GM23338 (cell line): ENCODE data around the gene CDK5RAP2. TPM values are rescaled to one million over a fixed set of nuclear protein-coding genes. Genes with fewer than 3 reads are reported as not detected.

Experiments used
- ATAC-seq: fragments of 200-7000 bp; cut with Tn5 transposase; 3 replicates; pipeline ENCODE4 v1.9.1; 2020
- DNase-seq: peaks from one replicate; pipeline ENCODE4 v3.0.0-alpha.2; 2015; ENCODE audit warnings: low spot score
- H2AFZ ChIP-seq: fragments of 200-600 bp; sonication (generic); 2 replicates; pipeline ENCODE4 v1.8.0; 2016; ENCODE audit warnings: antibody characterized with exemption, mild to moderate bottlenecking, moderate library complexity
- H3F3A ChIP-seq: fragments of 200-600 bp; sonication (generic); replicated peaks from 2 replicates; pipeline ENCODE4 v1.8.0; 2017; ENCODE audit warnings: antibody characterized with exemption, mixed run types, low read depth
- H3K27ac ChIP-seq: fragments of 200-600 bp; sonication (generic); 2 replicates; pipeline ENCODE4 v1.6.1; 2016; ENCODE audit warnings: low read depth
- H3K27me3 ChIP-seq: fragments of 200-600 bp; sonication (generic); 2 replicates; pipeline ENCODE4 v1.8.0; 2016; ENCODE audit warnings: mild to moderate bottlenecking, mixed run types, moderate library complexity; ENCODE audit not compliant: insufficient read depth
- H3K36me3 ChIP-seq: fragments of 200-600 bp; sonication (generic); 2 replicates; pipeline ENCODE4 v1.8.0; 2016; ENCODE audit warnings: mild to moderate bottlenecking; ENCODE audit not compliant: insufficient read depth
- H3K4me1 ChIP-seq: fragments of 200-600 bp; sonication (generic); 2 replicates; pipeline ENCODE4 v1.8.0; 2016; ENCODE audit warnings: mild to moderate bottlenecking, moderate library complexity; ENCODE audit not compliant: insufficient read depth
- H3K4me2 ChIP-seq: fragments of 200-600 bp; sonication (generic); 2 replicates; pipeline ENCODE4 v1.7.1; 2017; ENCODE audit warnings: mixed run types
- H3K4me3 ChIP-seq: fragments of 200-600 bp; sonication (generic); 2 replicates; pipeline ENCODE4 v1.6.1; 2016; ENCODE audit warnings: mixed run types
- H3K79me2 ChIP-seq: fragments of 200-600 bp; sonication (generic); replicated peaks from 2 replicates; pipeline ENCODE4 v1.8.0; 2017; ENCODE audit warnings: mild to moderate bottlenecking; ENCODE audit not compliant: insufficient read depth
- H3K9me2 ChIP-seq: fragments of 200-600 bp; sonication (generic); 2 replicates; pipeline ENCODE4 v1.8.0; 2017; ENCODE audit not compliant: insufficient read depth
- H4K20me1 ChIP-seq: fragments of 200-600 bp; sonication (generic); replicated peaks from 2 replicates; pipeline ENCODE4 v1.8.0; 2017; ENCODE audit warnings: mild to moderate bottlenecking; ENCODE audit not compliant: insufficient read depth
- H3K27ac Mint-ChIP-seq: 2 replicates; pipeline ENCODE4 v1.8.0; 2020; ENCODE audit warnings: inconsistent platforms, mild to moderate bottlenecking, moderate library complexity, mixed read lengths
- H3K27me3 Mint-ChIP-seq: 3 replicates; pipeline ENCODE4 v1.8.0; 2022; ENCODE audit warnings: low read depth, mild to moderate bottlenecking, moderate library complexity, mixed read lengths, inconsistent platforms; ENCODE audit not compliant: insufficient read depth, poor library complexity
- H3K36me3 Mint-ChIP-seq: 3 replicates; pipeline ENCODE4 v1.8.0; 2021; ENCODE audit warnings: low read depth, mild to moderate bottlenecking, inconsistent platforms, moderate library complexity, mixed read lengths
- H3K4me1 Mint-ChIP-seq: 3 replicates; pipeline ENCODE4 v1.8.0; 2020; ENCODE audit warnings: mild to moderate bottlenecking, inconsistent platforms, mixed read lengths
- H3K4me3 Mint-ChIP-seq: 3 replicates; pipeline ENCODE4 v1.8.0; 2021; ENCODE audit warnings: moderate library complexity, mild to moderate bottlenecking, inconsistent platforms, mixed read lengths
- H3K9me3 Mint-ChIP-seq: 3 replicates; pipeline ENCODE4 v1.8.0; 2020; ENCODE audit warnings: moderate library complexity, mild to moderate bottlenecking, inconsistent platforms, mixed read lengths
- CREB1 ChIP-seq: fragments of 250-450 bp; sonication (Bioruptor Pico); IDR thresholded peaks from 2 replicates; pipeline ENCODE4 v1.5.0; 2020; ENCODE audit warnings: low read depth, mild to moderate bottlenecking, moderate library complexity
- ETS1 ChIP-seq: IDR thresholded peaks from 2 replicates; pipeline ENCODE4 v1.6.1; 2016; ENCODE audit warnings: antibody characterized with exemption
- EZH2 ChIP-seq: fragments of 200-600 bp; sonication (generic); IDR thresholded peaks from one replicate; pipeline ENCODE4 v1.8.0; 2017; ENCODE audit warnings: antibody characterized with exemption, mild to moderate bottlenecking, low read depth; ENCODE audit not compliant: unreplicated experiment
- EZH2phosphoT487 ChIP-seq: fragments of 200-600 bp; sonication (generic); IDR thresholded peaks from one replicate; pipeline ENCODE4 v1.8.1; 2018; ENCODE audit warnings: antibody characterized with exemption; ENCODE audit not compliant: unreplicated experiment
- JUNB ChIP-seq: IDR thresholded peaks from one replicate; pipeline ENCODE4 v1.6.1; 2016; ENCODE audit warnings: antibody characterized with exemption; ENCODE audit not compliant: unreplicated experiment
- NANOG ChIP-seq: IDR thresholded peaks from 2 replicates; pipeline ENCODE4 v1.6.1; 2016; ENCODE audit warnings: antibody characterized with exemption, borderline replicate concordance
- POLR2AphosphoS5 ChIP-seq: IDR thresholded peaks from 2 replicates; pipeline ENCODE4 v1.6.1; 2016; ENCODE audit warnings: antibody characterized with exemption, low read depth
- REST ChIP-seq: IDR thresholded peaks from one replicate; pipeline ENCODE4 v1.6.1; 2018; ENCODE audit warnings: antibody characterized with exemption; ENCODE audit not compliant: unreplicated experiment
- STAT1 ChIP-seq: IDR thresholded peaks from one replicate; pipeline ENCODE4 v1.6.1; 2016; ENCODE audit warnings: antibody characterized with exemption; ENCODE audit not compliant: unreplicated experiment
- ZNF331 ChIP-seq: fragments of 250-450 bp; sonication (Bioruptor Pico); IDR thresholded peaks from 2 replicates; pipeline ENCODE4 v1.5.0; 2020; ENCODE audit warnings: low read depth, mild to moderate bottlenecking, moderate library complexity
- polyA plus RNA-seq: library from polyadenylated mRNA; unstranded; fragments of >200 nt; fragmentation: Nextera tagmentation; extraction: Ambion mirVana; gene quantifications from 2 replicates; pipeline ENCODE4 v1.2.1, GENCODE V29; 2016
- total RNA-seq: library from RNA; depleted of rRNA; stranded (reverse); fragments of >200 nt; shearing (Covaris generic); gene quantifications from 2 replicates; pipeline ENCODE4 v1.2.3, GENCODE V29; 2014
- TF ChIP-seq, protein P1 (sequence below): fragments of 250-450 bp; sonication (Bioruptor Pico); IDR thresholded peaks from 2 replicates; pipeline ENCODE4 v1.5.0; 2020; ENCODE audit warnings: mild to moderate bottlenecking, moderate library complexity

CDK5RAP2 gene
- total and polyA plus RNA-seq, 2 experiments from 2014 or later, result 50.7 to 65.7 TPM

- H3F3A ChIP-seq, result no peaks in the 10 kb centered on the region
- peaks cover 6% of the 10 kb centered on the region; the same call in 1 of the 2 replicates for H3K4me1 ChIP-seq
- no peak overlapping the region for H3K4me3 ChIP-seq
- H3K4me2 ChIP-seq, result no peak overlapping the region
- no peak overlapping the region for H3K27ac Mint-ChIP-seq
- no peaks in the 10 kb centered on the region for H3K27me3 Mint-ChIP-seq
- peaks cover 43% of the 10 kb centered on the region for H3K36me3 Mint-ChIP-seq
- 0 out of 2 replicates have a peak, but pooled peaks cover 4% of the 10 kb centered on the region for H4K20me1 ChIP-seq
- peaks cover 5% of the 10 kb centered on the region; the same call in 2 of the 3 replicates for H3K4me1 Mint-ChIP-seq
- no peaks in the 10 kb centered on the region; the same call in 2 of the 3 replicates for H3K9me3 Mint-ChIP-seq
- no peak overlapping the region for H3K4me3 Mint-ChIP-seq
- H3K79me2 ChIP-seq, result peaks cover 4% of the 10 kb centered on the region; the same call in 1 of the 2 replicates
- ATAC-seq (no peak), DNase-seq (no peak)
- no peak overlapping the region for H2AFZ ChIP-seq
- no peaks in the 10 kb centered on the region for H3K9me2 ChIP-seq
- no peaks in the 10 kb centered on the region for H3K27me3 ChIP-seq
- TF ChIP-seq EZH2phosphoT487, result no peak
- TF ChIP-seq JUNB, result no peak
- TF ChIP-seq STAT1, result no peak
- TF ChIP-seq, protein P1, sequence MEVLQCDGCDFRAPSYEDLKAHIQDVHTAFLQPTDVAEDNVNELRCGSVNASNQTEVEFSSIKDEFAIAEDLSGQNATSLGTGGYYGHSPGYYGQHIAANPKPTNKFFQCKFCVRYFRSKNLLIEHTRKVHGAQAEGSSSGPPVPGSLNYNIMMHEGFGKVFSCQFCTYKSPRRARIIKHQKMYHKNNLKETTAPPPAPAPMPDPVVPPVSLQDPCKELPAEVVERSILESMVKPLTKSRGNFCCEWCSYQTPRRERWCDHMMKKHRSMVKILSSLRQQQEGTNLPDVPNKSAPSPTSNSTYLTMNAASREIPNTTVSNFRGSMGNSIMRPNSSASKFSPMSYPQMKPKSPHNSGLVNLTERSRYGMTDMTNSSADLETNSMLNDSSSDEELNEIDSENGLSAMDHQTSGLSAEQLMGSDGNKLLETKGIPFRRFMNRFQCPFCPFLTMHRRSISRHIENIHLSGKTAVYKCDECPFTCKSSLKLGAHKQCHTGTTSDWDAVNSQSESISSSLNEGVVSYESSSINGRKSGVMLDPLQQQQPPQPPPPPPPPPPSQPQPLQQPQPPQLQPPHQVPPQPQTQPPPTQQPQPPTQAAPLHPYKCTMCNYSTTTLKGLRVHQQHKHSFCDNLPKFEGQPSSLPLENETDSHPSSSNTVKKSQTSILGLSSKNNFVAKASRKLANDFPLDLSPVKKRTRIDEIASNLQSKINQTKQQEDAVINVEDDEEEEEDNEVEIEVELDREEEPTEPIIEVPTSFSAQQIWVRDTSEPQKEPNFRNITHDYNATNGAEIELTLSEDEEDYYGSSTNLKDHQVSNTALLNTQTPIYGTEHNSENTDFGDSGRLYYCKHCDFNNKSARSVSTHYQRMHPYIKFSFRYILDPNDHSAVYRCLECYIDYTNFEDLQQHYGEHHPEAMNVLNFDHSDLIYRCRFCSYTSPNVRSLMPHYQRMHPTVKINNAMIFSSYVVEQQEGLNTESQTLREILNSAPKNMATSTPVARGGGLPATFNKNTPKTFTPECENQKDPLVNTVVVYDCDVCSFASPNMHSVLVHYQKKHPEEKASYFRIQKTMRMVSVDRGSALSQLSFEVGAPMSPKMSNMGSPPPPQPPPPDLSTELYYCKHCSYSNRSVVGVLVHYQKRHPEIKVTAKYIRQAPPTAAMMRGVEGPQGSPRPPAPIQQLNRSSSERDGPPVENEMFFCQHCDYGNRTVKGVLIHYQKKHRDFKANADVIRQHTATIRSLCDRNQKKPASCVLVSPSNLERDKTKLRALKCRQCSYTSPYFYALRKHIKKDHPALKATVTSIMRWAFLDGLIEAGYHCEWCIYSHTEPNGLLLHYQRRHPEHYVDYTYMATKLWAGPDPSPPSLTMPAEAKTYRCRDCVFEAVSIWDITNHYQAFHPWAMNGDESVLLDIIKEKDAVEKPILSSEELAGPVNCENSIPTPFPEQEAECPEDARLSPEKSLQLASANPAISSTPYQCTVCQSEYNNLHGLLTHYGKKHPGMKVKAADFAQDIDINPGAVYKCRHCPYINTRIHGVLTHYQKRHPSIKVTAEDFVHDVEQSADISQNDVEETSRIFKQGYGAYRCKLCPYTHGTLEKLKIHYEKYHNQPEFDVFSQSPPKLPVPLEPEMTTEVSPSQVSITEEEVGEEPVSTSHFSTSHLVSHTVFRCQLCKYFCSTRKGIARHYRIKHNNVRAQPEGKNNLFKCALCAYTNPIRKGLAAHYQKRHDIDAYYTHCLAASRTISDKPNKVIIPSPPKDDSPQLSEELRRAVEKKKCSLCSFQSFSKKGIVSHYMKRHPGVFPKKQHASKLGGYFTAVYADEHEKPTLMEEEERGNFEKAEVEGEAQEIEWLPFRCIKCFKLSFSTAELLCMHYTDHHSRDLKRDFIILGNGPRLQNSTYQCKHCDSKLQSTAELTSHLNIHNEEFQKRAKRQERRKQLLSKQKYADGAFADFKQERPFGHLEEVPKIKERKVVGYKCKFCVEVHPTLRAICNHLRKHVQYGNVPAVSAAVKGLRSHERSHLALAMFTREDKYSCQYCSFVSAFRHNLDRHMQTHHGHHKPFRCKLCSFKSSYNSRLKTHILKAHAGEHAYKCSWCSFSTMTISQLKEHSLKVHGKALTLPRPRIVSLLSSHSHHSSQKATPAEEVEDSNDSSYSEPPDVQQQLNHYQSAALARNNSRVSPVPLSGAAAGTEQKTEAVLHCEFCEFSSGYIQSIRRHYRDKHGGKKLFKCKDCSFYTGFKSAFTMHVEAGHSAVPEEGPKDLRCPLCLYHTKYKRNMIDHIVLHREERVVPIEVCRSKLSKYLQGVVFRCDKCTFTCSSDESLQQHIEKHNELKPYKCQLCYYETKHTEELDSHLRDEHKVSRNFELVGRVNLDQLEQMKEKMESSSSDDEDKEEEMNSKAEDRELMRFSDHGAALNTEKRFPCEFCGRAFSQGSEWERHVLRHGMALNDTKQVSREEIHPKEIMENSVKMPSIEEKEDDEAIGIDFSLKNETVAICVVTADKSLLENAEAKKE (CRISPR knock-in tag), result no peak
- no peak for TF ChIP-seq REST
- TF ChIP-seq EZH2, result no peak
- no peak for TF ChIP-seq POLR2AphosphoS5
- TF ChIP-seq NANOG, result no peak
- TF ChIP-seq ZNF331 (CRISPR knock-in tag), result no peak
- TF ChIP-seq CREB1, result no peak
- no peak for TF ChIP-seq ETS1
- no peak overlapping the region for H3K27ac ChIP-seq
- 0 out of 2 replicates have a peak, but pooled peaks cover 11% of the 10 kb centered on the region for H3K36me3 ChIP-seq
Observed at GRCh38 chr9:120434532-120434931, 145.4 kb downstream of the CDK5RAP2 start.
